K562 (cell line): ENCODE measurements around the gene PEPD. TPM values are rescaled to one million over a fixed set of nuclear protein-coding genes. Genes with fewer than 3 reads are reported as not detected.

Experiments used
- ATAC-seq: fragments of 200-7000 bp; cut with Tn5 transposase; 3 replicates; pipeline ENCODE4 v1.9.1; 2020; ENCODE audit warnings: moderate library complexity
- BruUV-seq: library from RNA; stranded (reverse); fragments of 400-500 nt; replicated peaks from 2 replicates; lab custom pipeline; 2021; lab: Mats Ljungman, UMichigan
- CTCF ChIA-PET: fragments of 300-600 bp; formaldehyde crosslinking; extraction: SDS; loops from one replicate; lab custom pipeline; 2021; ENCODE audit warnings: low intra/inter-chr PET ratio; lab: Yijun Ruan, JAX
- POLR2A ChIA-PET: fragments of 300-600, 350-650 bp; sonication (Branson Sonifier 250); formaldehyde crosslinking; extraction: SDS; loops from one replicate; lab custom pipeline; 2021; ENCODE audit warnings: antibody characterized with exemption, inconsistent platforms; lab: Yijun Ruan, JAX
- DNase-seq, 4 experiments: peaks; one replicate each; pipeline versions ENCODE4 v3.0.0 to v3.0.0-alpha.2; 2011 to 2018; ENCODE audit warnings: low spot score in 3 of 4, mixed read lengths in 3 of 4; ENCODE audit errors: extremely low read depth in 1 of 4
- FAIRE-seq: peaks from 2 replicates; lab custom pipeline; 2011; peaks lifted over from hg19 to GRCh38; lab: Jason Lieb, UNC
- H2AFZ ChIP-seq: 2 replicates; pipeline ENCODE4 v1.6.0; 2011; ENCODE audit warnings: low read depth, low read length, control low read depth, inconsistent platforms
- H3K27ac ChIP-seq: fragments of 200-600 bp; 3 replicates; pipeline ENCODE4 v1.8.0; 2011; ENCODE audit warnings: low read depth, mild to moderate bottlenecking, control low read depth, inconsistent platforms, low read length, moderate library complexity, mixed read lengths; ENCODE audit errors: extremely low read depth
- H3K27me3 ChIP-seq, 2 experiments: fragments of 300-600 bp in 1 of 2; 2 replicates in 1 of 2; 3 replicates in 1 of 2; pipeline versions ENCODE4 v1.6.0 to v1.8.0; 2011; ENCODE audit warnings: inconsistent platforms in 2 of 2, low read length in 2 of 2, mild to moderate bottlenecking in 1 of 2, mixed read lengths in 1 of 2, moderate library complexity in 1 of 2; ENCODE audit not compliant: control insufficient read depth in 2 of 2, insufficient read depth in 2 of 2
- H3K36me3 ChIP-seq: fragments of 300-600 bp; 3 replicates; pipeline ENCODE4 v1.8.0; 2011; ENCODE audit warnings: mild to moderate bottlenecking, low read length, inconsistent platforms; ENCODE audit not compliant: control insufficient read depth, insufficient read depth
- H3K4me1 ChIP-seq, 2 experiments: fragments of 200-600 bp in 1 of 2; replicated peaks in 1 of 2; 2 replicates in 1 of 2; 3 replicates in 1 of 2; pipeline versions ENCODE4 v1.5.1 to v1.8.0; 2011; ENCODE audit warnings: inconsistent platforms in 2 of 2, low read length in 2 of 2, mild to moderate bottlenecking in 1 of 2, mixed read lengths in 1 of 2, moderate library complexity in 1 of 2; ENCODE audit not compliant: control insufficient read depth in 2 of 2, insufficient read depth in 2 of 2
- H3K4me2 ChIP-seq: 2 replicates; pipeline ENCODE4 v1.6.1; 2011; ENCODE audit warnings: low read length, control low read depth, inconsistent platforms, mixed read lengths; ENCODE audit not compliant: insufficient read depth
- H3K4me3 ChIP-seq: fragments of 200-600 bp; sonication (generic), shearing (Covaris generic); 2 replicates; pipeline ENCODE4 v1.5.1; 2016; ENCODE audit warnings: control low read depth, inconsistent platforms
- H3K79me2 ChIP-seq: fragments of 200-600 bp; 3 replicates; pipeline ENCODE4 v1.8.0; 2011; ENCODE audit warnings: low read length, inconsistent platforms; ENCODE audit not compliant: control insufficient read depth, insufficient read depth
- H3K9ac ChIP-seq, 2 experiments: 2 replicates each; pipeline versions ENCODE4 v1.6.0 to v1.6.1; 2011; ENCODE audit warnings: low read depth in 2 of 2, low read length in 2 of 2, control low read depth in 1 of 2, inconsistent platforms in 1 of 2, mild to moderate bottlenecking in 1 of 2, mixed read lengths in 1 of 2; ENCODE audit not compliant: insufficient read depth in 1 of 2
- H3K9me1 ChIP-seq: one replicate; pipeline ENCODE4 v1.6.0; 2011; ENCODE audit warnings: inconsistent platforms, mild to moderate bottlenecking, low read length, moderate library complexity; ENCODE audit not compliant: control insufficient read depth, insufficient read depth
- H3K9me3 ChIP-seq: replicated peaks from 2 replicates; pipeline ENCODE4 v1.5.1; 2011; ENCODE audit warnings: low read depth, low read length, inconsistent platforms; ENCODE audit not compliant: control insufficient read depth, insufficient read depth
- H4K20me1 ChIP-seq: replicated peaks from 2 replicates; pipeline ENCODE4 v1.6.1; 2011; ENCODE audit warnings: low read length, inconsistent platforms, mixed read lengths; ENCODE audit not compliant: control insufficient read depth, insufficient read depth
- ATF1 ChIP-seq, 2 experiments: fragments of 450-650 bp in 1 of 2; IDR thresholded peaks; 2 replicates each; pipeline ENCODE4 v1.6.1; 2016; ENCODE audit warnings: missing compliant biosample characterization in 1 of 2, missing genetic modification characterization in 1 of 2
- BHLHE40 ChIP-seq: IDR thresholded peaks from 2 replicates; pipeline ENCODE4 v1.6.1; 2011; ENCODE audit warnings: low read length, improper control_type of control experiment
- FOXK2 ChIP-seq, 2 experiments: fragments of 450-650 bp; IDR thresholded peaks in 1 of 2; conservative IDR thresholded peaks in 1 of 2; 2 replicates each; pipeline ENCODE4 v1.6.1; 2016; ENCODE audit warnings: low read depth in 2 of 2, mild to moderate bottlenecking in 1 of 2
- GABPB2 ChIP-seq: fragments of 250-450 bp; sonication (Bioruptor Pico); conservative IDR thresholded peaks from 2 replicates; pipeline ENCODE4 v1.5.1; 2021; ENCODE audit warnings: mild to moderate bottlenecking
- MAZ ChIP-seq, 2 experiments: fragments of 450-650 bp in 1 of 2; sonication (generic) in 1 of 2; formaldehyde crosslinking; IDR thresholded peaks in 1 of 2; conservative IDR thresholded peaks in 1 of 2; 2 replicates each; pipeline versions ENCODE4 v1.4.0 to v1.5.0; 2020; ENCODE audit warnings: mild to moderate bottlenecking in 1 of 2, missing genetic modification reagents in 1 of 2
- MNT ChIP-seq, 2 experiments: fragments of 450-650 bp; conservative IDR thresholded peaks; 2 replicates each; pipeline ENCODE4 v1.6.1; 2017; ENCODE audit warnings: mild to moderate bottlenecking in 2 of 2, moderate library complexity in 2 of 2
- NELFE ChIP-seq: IDR thresholded peaks from 2 replicates; pipeline ENCODE4 v1.6.1; 2011; ENCODE audit warnings: mild to moderate bottlenecking; ENCODE audit not compliant: insufficient read depth, insufficient read length
- SMC3 ChIP-seq: conservative IDR thresholded peaks from 2 replicates; pipeline ENCODE4 v1.6.1; 2011; ENCODE audit warnings: low read depth, low read length, improper control_type of control experiment; ENCODE audit not compliant: insufficient read depth
- U2AF1 ChIP-seq: fragments of 200-400 bp; formaldehyde crosslinking; optimal IDR thresholded peaks from 2 replicates; pipeline ENCODE3; 2017; ENCODE audit warnings: mild to moderate bottlenecking, low read depth, low read length, moderate library complexity
- ZNF184 ChIP-seq: sonication (generic); formaldehyde crosslinking; IDR thresholded peaks from 2 replicates; pipeline ENCODE4 v1.5.0; 2020; ENCODE audit warnings: missing genetic modification reagents
- ZZZ3 ChIP-seq: fragments of 450-650 bp; IDR thresholded peaks from 2 replicates; pipeline ENCODE4 v1.6.1; 2016; ENCODE audit warnings: antibody characterized with exemption, mild to moderate bottlenecking, moderate library complexity
- WGBS: fragments of 100-300 bp; shearing (Covaris generic); methylation state at CpG from one replicate; pipeline ENCODE4 v1.1.6; 2016; ENCODE audit warnings: low coverage, mixed read lengths; ENCODE audit not compliant: insufficient coverage; ENCODE audit errors: missing lambda C conversion rate; 5-methylcytosine and 5-hydroxymethylcytosine counted together
- in situ Hi-C: fragments of 300-500 bp; cut with MboI; formaldehyde crosslinking; loops from 4 replicates; pipeline ENCODE4 v1.15.0; 2018; ENCODE audit warnings: inconsistent platforms, mixed read lengths
- intact Hi-C: fragments of 100-400 bp; cut with micrococcal nuclease; formaldehyde crosslinking; loops from 2 replicates; pipeline ENCODE4 v1.14.2; 2022
- polyA plus RNA-seq, 8 experiments: library from polyadenylated mRNA; depleted of rRNA in 4 of 8; stranded (reverse) in 5 of 8; unstranded in 3 of 8; fragments of >200 nt; fragmentation: Nextera tagmentation in 2 of 8; fragmentation: Illumina TruSeq in 1 of 8; extraction: Ambion mirVana in 2 of 8; extraction: Trizol in 1 of 8; gene quantifications; 2 replicates each; pipeline versions ENCODE4 v1.2.1 to v1.2.3, GENCODE V29; 2011 to 2014; ENCODE audit warnings: inconsistent platforms in 1 of 8, missing spikeins in 1 of 8
- total RNA-seq, 7 experiments: library from RNA; depleted of rRNA in 6 of 7; stranded (reverse); fragments of >200 nt in 6 of 7; fragmentation: Illumina TruSeq in 2 of 7; extraction: Trizol in 2 of 7; gene quantifications; 2 replicates each; pipeline versions ENCODE4 v1.2.1 to v1.2.3, GENCODE V29; 2011 to 2021; ENCODE audit warnings: low replicate concordance in 1 of 7

Gene PEPD
- total and polyA plus RNA-seq, 9 of the 15 experiments (the other 6 are each of a cell fraction or from before 2014, with no cell fraction given): 1.3 to 19.2 (median 16.0) TPM

- Histone ChIP-seq H3K9ac (no peak overlapping the region; a peak in 1 of 4 replicates), H3K4me3 (no peak overlapping the region), H4K20me1 (peaks cover 10% of the 10 kb centered on the region), H3K27ac (no peak overlapping the region), H3K9me1 (no peaks in the 10 kb centered on the region), H3K27me3 (peaks cover 0 to 28% of the 10 kb centered on the region in 2 experiments; a peak in 2 of 5 replicates), H3K79me2 (no peaks in the 10 kb centered on the region), H3K4me1 (peaks cover 0 to 45% of the 10 kb centered on the region in 2 experiments; a peak in 2 of 5 replicates), H3K4me2 (no peak overlapping the region), H3K9me3 (no peaks in the 10 kb centered on the region), H3K36me3 (no peaks in the 10 kb centered on the region), H2AFZ (no peak overlapping the region)
- ChIA-PET POLR2A (interaction anchor here (1.5 to 2.4 kb wide), 2 partner anchors 13 to 18 kb away, joined by 4 to 9 read pairs; no protein-coding TSS in a partner anchor), CTCF (interaction anchor here (0.5 kb wide), 1 partner anchor 176 kb away, joined by 3 read pairs; no protein-coding TSS in a partner anchor)
- no peak for FAIRE-seq
- WGBS: 15% methylated on average over 24 of the region's 24 CpGs
- intact Hi-C loops: no loop called here
- in situ Hi-C loops: loop anchor here (10.0 kb wide), 1 partner anchor 256 kb away; no protein-coding TSS in a partner anchor
- BruUV-seq: no TSS peak
- no peak for ATAC-seq
- DNase-seq: no peak
- TF ChIP-seq ZZZ3 (no peak), MAZ (CRISPR knock-in tag; conservative IDR thresholded peaks at IDR 0.05 in 1 of 2, IDR thresholded peaks at IDR 0.05 in 1 of 2) (no peak), SMC3 (no peak), ATF1 (CRISPR knock-in tag; IDR thresholded peaks at IDR 0.05) (no peak), ATF1 (tag; IDR thresholded peaks at IDR 0.05) (no peak), GABPB2 (CRISPR knock-in tag) (no peak), BHLHE40 (no peak), MNT (conservative IDR thresholded peaks at IDR 0.05) (no peak), NELFE (no peak), ZNF184 (CRISPR knock-in tag) (no peak), FOXK2 (conservative IDR thresholded peaks at IDR 0.05 in 1 of 2, IDR thresholded peaks at IDR 0.05 in 1 of 2; ENCODE audit: low read depth in 2 of 2) (no peak), U2AF1 (no peak)
Observed at GRCh38 chr19:33400856-33401682, 120.5 kb downstream of the PEPD start.
